HepG2 (cell line): ENCODE data around the gene COASY. TPM values are rescaled to one million over a fixed set of nuclear protein-coding genes. Genes with fewer than 3 reads are reported as not detected.
A peak's percentile ranks its signal among the peaks of the same experiment; 100 is the strongest.

Source experiments
- ASH2L ChIP-seq: fragments of 300-600, 200-600 bp; sonication (generic); IDR thresholded peaks from 2 replicates; pipeline ENCODE4 v1.7.0; 2017; ENCODE audit warnings: low read depth, mild to moderate bottlenecking, moderate library complexity, mixed read lengths, low read length; ENCODE audit not compliant: insufficient read length
- ATF7 ChIP-seq, 2 experiments: fragments of 450-650 bp in 1 of 2; sonication (generic) in 1 of 2; formaldehyde crosslinking in 1 of 2; IDR thresholded peaks; 2 replicates each; pipeline versions ENCODE4 v1.4.0 to v1.6.1; 2016 to 2020; ENCODE audit warnings: antibody characterized with exemption in 1 of 2, mild to moderate bottlenecking in 1 of 2, missing genetic modification reagents in 1 of 2
- ATM ChIP-seq: fragments of 450-650 bp; IDR thresholded peaks from 2 replicates; pipeline ENCODE4 v1.7.1; 2017; ENCODE audit warnings: mild to moderate bottlenecking, borderline replicate concordance
- DBP ChIP-seq: sonication (generic); formaldehyde crosslinking; IDR thresholded peaks from 2 replicates; pipeline ENCODE4 v1.4.0; 2020; ENCODE audit warnings: missing genetic modification reagents; ENCODE audit errors: not compliant biosample characterization
- DMAP1 ChIP-seq: IDR thresholded peaks from 2 replicates; pipeline ENCODE4 v1.6.1; 2016
- FOXK2 ChIP-seq: fragments of 450-650 bp; IDR thresholded peaks from 2 replicates; pipeline ENCODE4 v1.6.1; 2016
- IRF1 ChIP-seq: sonication (generic); formaldehyde crosslinking; IDR thresholded peaks from 2 replicates; pipeline ENCODE4 v1.4.0; 2020; ENCODE audit warnings: low read depth, mild to moderate bottlenecking, missing genetic modification reagents
- ISX ChIP-seq: sonication (generic); formaldehyde crosslinking; conservative IDR thresholded peaks from 2 replicates; pipeline ENCODE4 v1.5.0; 2020; ENCODE audit warnings: missing genetic modification reagents
- KDM2A ChIP-seq: sonication (generic); formaldehyde crosslinking; IDR thresholded peaks from 2 replicates; pipeline ENCODE4 v1.4.0; 2020; ENCODE audit warnings: low read depth, missing genetic modification reagents, borderline replicate concordance
- KLF11 ChIP-seq: IDR thresholded peaks from 2 replicates; pipeline ENCODE4 v1.6.1; 2016; ENCODE audit warnings: missing compliant biosample characterization
- KLF13 ChIP-seq: sonication (generic); formaldehyde crosslinking; IDR thresholded peaks from 2 replicates; pipeline ENCODE4 v1.4.0; 2020; ENCODE audit warnings: mild to moderate bottlenecking, missing genetic modification reagents
- PBX2 ChIP-seq: IDR thresholded peaks from 2 replicates; pipeline ENCODE4 v1.6.1; 2016; ENCODE audit warnings: control low read depth
- PLRG1 ChIP-seq: fragments of 450-650 bp; conservative IDR thresholded peaks from 2 replicates; pipeline ENCODE4 v1.6.1; 2016
- PRDM4 ChIP-seq: sonication (generic); formaldehyde crosslinking; IDR thresholded peaks from 2 replicates; pipeline ENCODE4 v1.9.0; 2021; ENCODE audit warnings: missing genetic modification reagents, borderline replicate concordance
- PREB ChIP-seq: sonication (generic); formaldehyde crosslinking; IDR thresholded peaks from 2 replicates; pipeline ENCODE4 v1.4.0; 2020; ENCODE audit warnings: missing genetic modification reagents
- TCF12 ChIP-seq, 2 experiments: fragments of 450-650 bp in 1 of 2; sonication (generic) in 1 of 2; formaldehyde crosslinking in 1 of 2; IDR thresholded peaks; 2 replicates each; pipeline versions ENCODE4 v1.6.1 to v1.8.0; 2017 to 2022; ENCODE audit warnings: antibody characterized with exemption in 1 of 2, mild to moderate bottlenecking in 1 of 2, missing genetic modification reagents in 1 of 2, moderate library complexity in 1 of 2
- TEAD2 ChIP-seq: sonication (generic); formaldehyde crosslinking; IDR thresholded peaks from 2 replicates; pipeline ENCODE4 v1.9.0; 2021; ENCODE audit warnings: missing genetic modification reagents
- TEAD3 ChIP-seq: optimal IDR thresholded peaks from 2 replicates; pipeline ENCODE3; 2016; ENCODE audit warnings: borderline replicate concordance
- ZBTB1 ChIP-seq: sonication (generic); formaldehyde crosslinking; IDR thresholded peaks from 2 replicates; pipeline ENCODE4 v1.4.0; 2020; ENCODE audit warnings: missing genetic modification reagents, borderline replicate concordance
- ZNF12 ChIP-seq: sonication (generic); formaldehyde crosslinking; IDR thresholded peaks from 2 replicates; pipeline ENCODE4 v1.5.0; 2020; ENCODE audit warnings: missing genetic modification reagents
- ZNF136 ChIP-seq: sonication (generic); formaldehyde crosslinking; IDR thresholded peaks from 2 replicates; pipeline ENCODE4 v1.8.1; 2022; ENCODE audit warnings: low read depth, mild to moderate bottlenecking, moderate library complexity, missing genetic modification reagents
- ZNF292 ChIP-seq: sonication (generic); formaldehyde crosslinking; IDR thresholded peaks from 2 replicates; pipeline ENCODE4 v1.8.1; 2022; ENCODE audit warnings: mild to moderate bottlenecking, low read depth, missing genetic modification reagents, borderline replicate concordance
- ZNF343 ChIP-seq: sonication (generic); formaldehyde crosslinking; IDR thresholded peaks from 2 replicates; pipeline ENCODE4 v1.4.0; 2020; ENCODE audit warnings: mild to moderate bottlenecking, missing genetic modification reagents
- ZNF564 ChIP-seq: sonication (generic); formaldehyde crosslinking; IDR thresholded peaks from 2 replicates; pipeline ENCODE4 v1.8.1; 2023; ENCODE audit warnings: mild to moderate bottlenecking, missing genetic modification reagents
- polyA plus RNA-seq, 8 experiments: library from polyadenylated mRNA; depleted of rRNA in 3 of 8; stranded (reverse) in 7 of 8; unstranded in 1 of 8; fragments of >200 nt; fragmentation: Illumina TruSeq in 4 of 8; extraction: Trizol in 4 of 8; gene quantifications; 2 replicates each; pipeline versions ENCODE4 v1.2.1 to v1.2.3, GENCODE V29; 2011 to 2016; ENCODE audit warnings: low read depth in 4 of 8, missing spikeins in 1 of 8, mixed read lengths in 1 of 8; ENCODE audit not compliant: insufficient read depth in 1 of 8
- total RNA-seq, 5 experiments: library from RNA; depleted of rRNA; stranded (reverse); fragments of >200 nt; fragmentation: Illumina TruSeq; extraction: Trizol; gene quantifications; 2 replicates each; pipeline ENCODE4 v1.2.3, GENCODE V29; 2016; ENCODE audit warnings: low read depth in 1 of 5

Gene COASY
- total and polyA plus RNA-seq, 2 of the 13 experiments (the other 11 are each of a cell fraction or from before 2014, with no cell fraction given), result 90.7 to 125 TPM

- peak; percentile 43 for TF ChIP-seq ZNF564 (CRISPR knock-in tag)
- no peak; the same call in 1 of the 2 replicates for TF ChIP-seq DMAP1
- TF ChIP-seq IRF1, result 0 out of 2 replicates have a peak, but pooled peaks have one; percentile 11
- TF ChIP-seq PLRG1, result no peak
- TF ChIP-seq TEAD3 (CRISPR knock-in tag), result no peak
- peak; percentile 41; the same call in 1 of the 2 replicates for TF ChIP-seq PREB (CRISPR knock-in tag)
- no peak for TF ChIP-seq ATF7 (IDR thresholded peaks at IDR 0.05)
- no peak for TF ChIP-seq ATF7 (CRISPR knock-in tag; IDR thresholded peaks at IDR 0.05)
- peak; percentile 31; the same call in 1 of the 2 replicates for TF ChIP-seq ZNF343
- TF ChIP-seq FOXK2, result no peak
- TF ChIP-seq PRDM4 (CRISPR knock-in tag), result no peak
- 0 out of 2 replicates have a peak, but pooled peaks have one; percentile 26 for TF ChIP-seq ZBTB1 (CRISPR knock-in tag)
- no peak for TF ChIP-seq ISX
- TF ChIP-seq ATM, result no peak
- TF ChIP-seq ZNF292, result peak; percentile 27; the same call in 1 of the 2 replicates
- TF ChIP-seq KLF11 (CRISPR knock-in tag), result no peak
- TF ChIP-seq ZNF136 (CRISPR knock-in tag), result no peak
- TF ChIP-seq KDM2A (CRISPR knock-in tag), result no peak; the same call in 1 of the 2 replicates
- TF ChIP-seq DBP (CRISPR knock-in tag), result no peak
- TF ChIP-seq KLF13 (CRISPR knock-in tag), result 0 out of 2 replicates have a peak, but pooled peaks have one; percentile 28
- TF ChIP-seq PBX2 (CRISPR knock-in tag), result 0 out of 2 replicates have a peak, but pooled peaks have one; percentile 43
- peak; percentile 80 for TF ChIP-seq ASH2L
- TF ChIP-seq TCF12 (IDR thresholded peaks at IDR 0.05), result no peak
- no peak; the same call in 1 of the 2 replicates for TF ChIP-seq TCF12 (CRISPR knock-in tag; IDR thresholded peaks at IDR 0.05)
- TF ChIP-seq ZNF12 (CRISPR knock-in tag), result peak; percentile 54; the same call in 1 of the 2 replicates
- TF ChIP-seq TEAD2 (CRISPR knock-in tag), result no peak
Measured at GRCh38 chr17:42562388-42563142, 617 bp downstream of the COASY start (continued).
